Measurements from ENCODE around the gene STXBP1.

DNA sequence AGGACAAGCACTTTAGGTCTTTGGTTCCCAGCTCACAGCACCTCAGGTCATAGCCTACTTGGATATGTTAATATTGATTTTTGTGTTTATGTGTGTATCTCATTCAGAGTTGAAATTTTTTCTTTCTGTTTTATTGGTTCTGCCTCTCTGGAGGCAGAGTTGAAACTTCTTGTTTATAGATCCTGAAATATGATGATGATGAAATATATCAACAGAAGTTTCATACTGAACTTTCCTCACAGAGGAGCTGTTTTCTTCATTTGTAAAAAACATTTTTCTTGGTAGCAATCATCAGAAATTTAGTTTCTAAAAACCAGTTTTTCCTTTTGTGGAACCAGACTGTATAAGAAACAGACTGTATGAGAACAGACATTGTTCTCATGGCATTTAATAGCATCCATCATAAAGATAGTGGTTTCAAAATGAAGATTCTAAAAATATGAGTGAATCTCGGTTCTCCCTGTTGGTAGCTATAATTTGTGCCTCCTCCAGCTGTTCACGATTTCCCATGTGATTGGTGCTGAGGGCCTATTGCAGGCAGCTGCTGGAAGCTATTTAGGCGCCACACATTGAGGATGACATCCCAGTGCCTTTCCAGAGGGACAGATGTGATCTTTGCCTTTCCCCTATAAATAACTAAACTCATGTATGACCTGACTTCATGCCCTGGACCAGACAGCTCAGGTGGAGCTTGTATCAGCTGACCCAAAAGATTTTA, 55.2 kb downstream of the STXBP1 start:
- TF ChIP-seq POLR2A (IDR thresholded peaks at IDR 0.05) = no peak
- TF ChIP-seq, protein P1, sequence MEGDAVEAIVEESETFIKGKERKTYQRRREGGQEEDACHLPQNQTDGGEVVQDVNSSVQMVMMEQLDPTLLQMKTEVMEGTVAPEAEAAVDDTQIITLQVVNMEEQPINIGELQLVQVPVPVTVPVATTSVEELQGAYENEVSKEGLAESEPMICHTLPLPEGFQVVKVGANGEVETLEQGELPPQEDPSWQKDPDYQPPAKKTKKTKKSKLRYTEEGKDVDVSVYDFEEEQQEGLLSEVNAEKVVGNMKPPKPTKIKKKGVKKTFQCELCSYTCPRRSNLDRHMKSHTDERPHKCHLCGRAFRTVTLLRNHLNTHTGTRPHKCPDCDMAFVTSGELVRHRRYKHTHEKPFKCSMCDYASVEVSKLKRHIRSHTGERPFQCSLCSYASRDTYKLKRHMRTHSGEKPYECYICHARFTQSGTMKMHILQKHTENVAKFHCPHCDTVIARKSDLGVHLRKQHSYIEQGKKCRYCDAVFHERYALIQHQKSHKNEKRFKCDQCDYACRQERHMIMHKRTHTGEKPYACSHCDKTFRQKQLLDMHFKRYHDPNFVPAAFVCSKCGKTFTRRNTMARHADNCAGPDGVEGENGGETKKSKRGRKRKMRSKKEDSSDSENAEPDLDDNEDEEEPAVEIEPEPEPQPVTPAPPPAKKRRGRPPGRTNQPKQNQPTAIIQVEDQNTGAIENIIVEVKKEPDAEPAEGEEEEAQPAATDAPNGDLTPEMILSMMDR (IDR thresholded peaks at IDR 0.05) = no peak
